ELF-1 (cell line): Measurements from ENCODE around the gene FAM227B.
"Not testable (repeated sequence)": the region's sequence is repeated elsewhere in the genome, so short reads cannot be mapped to it uniquely, and the experiment has no call there.

Experiments
- DNase-seq: peaks from one replicate; pipeline ENCODE4 v3.0.0-alpha.2; 2016; ENCODE audit warnings: low read depth, low spot score

Gene FAM227B

DNA sequence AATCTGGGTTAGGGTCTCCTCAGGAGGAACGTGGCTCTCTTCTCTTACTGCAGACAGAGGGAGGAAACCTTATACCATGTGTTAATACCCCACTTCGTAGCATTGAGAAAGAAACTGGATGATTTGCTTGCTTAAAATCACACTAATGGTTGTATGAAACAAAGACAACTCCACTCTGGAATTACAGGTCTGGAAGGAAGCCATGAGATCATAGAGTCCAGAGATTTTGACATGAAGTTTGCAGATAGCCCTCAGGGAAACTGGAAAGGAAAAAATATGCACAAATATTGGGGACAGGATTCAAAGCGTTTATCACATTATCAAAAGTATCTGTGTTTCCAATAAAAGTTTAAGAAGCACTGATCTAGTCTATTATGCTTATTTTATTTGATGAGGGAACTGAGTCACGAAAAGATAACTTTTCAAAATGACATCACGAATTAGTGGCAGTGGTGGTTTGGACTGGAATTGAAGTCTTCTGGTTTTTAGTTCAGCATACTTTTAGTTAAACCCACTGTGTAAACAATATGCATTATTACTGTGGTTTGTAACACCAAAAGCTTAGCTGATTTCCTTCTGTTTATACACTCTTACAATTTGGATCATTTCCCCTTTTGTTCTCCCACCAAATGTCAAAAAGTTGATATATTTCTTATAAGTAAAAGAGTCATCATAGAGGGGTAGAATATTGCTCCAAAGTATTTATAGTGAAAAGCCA lies 180.8 kb downstream of the FAM227B start:
- DNase-seq = no peak

DNA sequence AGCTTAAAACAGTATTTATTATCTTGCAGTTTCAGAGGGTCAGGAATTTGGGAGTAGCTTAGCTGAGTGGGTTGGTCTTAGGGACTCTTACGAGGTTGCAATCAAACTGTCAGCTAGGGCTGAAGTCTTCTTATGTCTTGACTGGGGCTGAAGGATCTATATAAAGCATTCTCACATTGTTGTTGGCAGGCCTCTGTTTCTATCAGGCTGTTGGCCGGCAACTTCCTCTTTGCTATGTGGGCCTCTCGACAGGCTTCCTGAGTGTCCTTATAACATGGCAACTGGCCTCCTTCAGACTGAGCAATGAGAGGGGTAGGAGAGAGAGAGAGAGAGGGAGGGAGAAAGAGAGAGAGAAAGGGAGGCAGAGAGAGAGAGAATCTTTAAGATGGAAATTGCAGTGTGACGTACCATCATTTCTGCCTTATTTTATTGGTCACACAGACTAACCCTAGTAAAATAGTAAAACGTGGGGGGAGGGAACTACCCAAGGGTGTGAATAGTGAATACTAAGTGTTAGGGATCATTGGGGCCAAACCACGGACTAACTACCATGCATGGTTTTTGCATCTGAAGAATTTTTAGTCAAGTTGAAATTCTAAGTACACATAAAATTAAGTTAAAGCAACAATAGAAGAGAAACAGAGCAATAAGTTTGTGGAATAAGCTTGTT lies 181.5 kb downstream of the FAM227B start:
- DNase-seq = no peak

DNA sequence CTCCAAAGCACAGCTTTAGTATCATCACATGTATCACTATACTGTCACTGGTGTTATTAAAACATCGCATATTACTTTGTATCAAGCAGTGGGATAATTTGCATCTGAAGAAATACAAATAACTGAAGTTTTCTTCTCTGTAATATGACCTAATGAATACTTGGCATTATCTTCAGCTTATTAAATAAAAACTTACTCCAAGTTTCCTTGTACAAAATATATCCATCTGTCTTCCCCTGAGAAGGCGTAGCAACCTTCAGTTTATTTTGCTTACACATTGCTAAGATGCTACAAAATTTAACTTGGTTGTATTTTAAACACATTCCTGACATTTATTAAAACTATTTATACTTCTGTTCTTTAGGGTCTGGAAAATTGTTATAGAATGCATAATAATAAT lies 183.9 kb downstream of the FAM227B start:
- no peak for DNase-seq

DNA sequence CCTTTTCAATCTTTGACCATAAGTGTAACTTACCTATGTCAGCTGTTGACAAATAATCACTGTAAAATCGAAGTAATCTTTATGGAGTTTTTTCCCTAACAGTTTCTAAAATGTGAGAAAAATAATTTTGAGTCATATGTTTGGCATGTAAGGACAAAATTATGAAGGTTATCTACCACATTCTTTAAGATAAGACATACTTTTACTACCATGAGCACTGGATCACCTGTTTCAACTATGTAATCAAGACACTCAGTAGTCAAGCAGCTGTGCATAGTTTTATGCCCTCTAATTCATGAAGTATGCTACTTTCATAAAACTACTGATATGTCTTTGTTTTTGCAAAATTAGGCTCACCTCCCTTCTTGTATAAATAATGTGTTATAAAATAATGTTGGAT lies 185.4 kb downstream of the FAM227B start:
- no peak for DNase-seq

DNA sequence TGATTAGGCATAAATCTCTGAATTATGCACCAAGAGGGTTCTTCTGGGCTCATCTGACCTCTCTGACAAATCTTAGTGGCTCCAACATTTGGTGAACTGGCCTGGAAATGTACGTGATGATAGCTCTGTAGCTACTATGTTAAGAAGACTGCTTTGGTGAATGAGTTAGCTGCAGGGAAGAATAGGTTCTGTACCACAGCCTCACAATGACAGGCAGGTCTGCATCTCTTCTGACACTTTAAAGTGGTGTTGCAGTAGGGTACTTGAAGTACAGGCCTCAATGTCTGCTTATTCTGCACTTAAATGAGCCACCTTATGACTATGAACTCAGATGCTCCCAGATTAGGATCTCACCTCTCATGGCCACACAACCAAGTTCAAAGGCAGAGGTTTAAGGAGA lies 190.6 kb downstream of the FAM227B start:
- no peak for DNase-seq

DNA sequence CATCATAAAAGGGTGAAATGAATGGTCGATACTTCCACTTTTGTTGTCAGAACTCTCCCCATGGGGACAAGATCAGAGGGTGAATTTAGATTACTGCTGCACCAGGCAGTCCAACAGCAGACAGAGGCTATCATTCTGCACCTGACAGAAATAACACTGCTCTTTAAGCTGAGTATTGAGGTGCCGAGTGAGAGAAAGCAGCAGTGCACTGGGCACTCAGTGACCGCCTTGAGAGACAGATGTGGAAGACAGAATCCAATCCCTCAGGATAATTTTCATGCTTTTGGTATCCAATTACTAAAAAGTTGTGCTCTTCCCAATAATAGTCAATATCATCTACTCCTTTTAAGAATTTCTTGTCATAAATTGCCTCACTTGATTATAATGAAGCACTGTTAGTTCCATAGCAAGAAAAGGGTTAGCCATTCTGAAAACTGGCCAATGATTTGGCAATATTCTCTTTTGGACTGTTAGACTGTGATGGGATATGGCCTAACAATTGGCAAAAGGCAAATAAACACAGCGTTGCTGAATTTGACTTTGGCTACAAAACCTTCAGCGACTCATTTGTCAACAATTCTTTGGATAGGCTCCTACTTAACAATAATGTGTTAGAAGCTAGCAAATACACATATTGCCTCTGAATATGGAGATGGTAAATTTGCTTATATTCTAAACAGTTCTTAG lies 192.1 kb downstream of the FAM227B start:
- DNase-seq = no peak

DNA sequence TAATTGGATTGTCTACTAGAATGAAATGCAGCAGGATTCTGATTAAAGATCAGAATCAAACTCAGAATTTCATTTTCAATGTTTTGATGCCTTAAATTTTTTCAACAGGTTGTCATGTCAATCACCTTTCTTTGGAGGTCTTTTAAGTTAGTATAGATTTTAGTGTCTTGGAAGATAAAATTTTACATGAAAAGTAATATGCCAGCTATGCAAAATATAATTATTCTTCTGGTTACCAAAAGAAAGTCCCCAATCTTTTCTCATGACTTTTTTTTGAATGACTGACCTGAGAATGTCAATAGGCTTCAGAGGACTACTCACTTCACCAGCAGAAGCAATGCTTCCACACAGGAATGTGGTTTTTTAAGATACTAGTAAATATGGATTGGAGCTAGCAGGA lies 193.2 kb downstream of the FAM227B start:
- DNase-seq = no peak

DNA sequence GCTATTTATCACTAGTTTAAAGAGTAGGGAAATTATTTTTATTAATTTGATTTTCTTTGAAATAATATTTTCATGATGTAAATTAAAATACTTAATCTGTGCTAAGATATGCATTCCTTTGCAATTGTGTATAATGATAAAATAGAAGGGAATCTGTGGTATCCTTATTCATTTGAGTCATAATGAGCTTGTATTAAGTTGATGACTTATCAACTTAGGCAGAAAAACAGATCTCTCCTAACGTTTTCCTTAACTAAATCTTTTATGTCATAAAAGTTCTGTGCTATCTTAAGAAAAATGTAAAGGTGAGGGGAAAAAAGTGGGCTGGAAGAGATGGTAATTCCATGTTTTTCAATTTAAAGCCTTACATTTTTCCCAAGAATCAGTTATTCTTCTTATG lies 195.7 kb downstream of the FAM227B start:
- no peak for DNase-seq

DNA sequence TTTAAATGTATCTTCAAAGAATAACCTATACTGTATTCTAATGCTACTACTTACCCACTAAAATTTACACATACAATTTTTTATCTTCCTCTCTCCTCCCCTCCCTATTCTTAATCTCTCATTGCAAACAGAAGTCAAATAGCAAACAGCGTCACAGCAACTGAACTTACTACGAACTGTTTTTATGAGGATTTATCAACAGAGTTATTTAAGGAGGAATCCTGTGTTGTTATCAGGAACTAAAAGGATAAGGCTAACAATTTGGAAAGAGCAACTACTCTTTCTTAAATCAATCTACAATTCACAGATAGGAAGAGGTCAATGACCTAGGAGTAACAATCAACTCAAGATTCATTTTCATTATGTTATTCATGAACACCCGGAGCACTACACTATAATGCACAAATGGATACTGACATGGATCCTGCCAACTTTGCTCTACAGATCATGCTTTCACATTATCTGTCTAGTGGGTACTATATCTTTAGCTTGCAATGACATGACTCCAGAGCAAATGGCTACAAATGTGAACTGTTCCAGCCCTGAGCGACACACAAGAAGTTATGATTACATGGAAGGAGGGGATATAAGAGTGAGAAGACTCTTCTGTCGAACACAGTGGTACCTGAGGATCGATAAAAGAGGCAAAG lies 196.6 kb downstream of the FAM227B start:
- DNase-seq = no peak

DNA sequence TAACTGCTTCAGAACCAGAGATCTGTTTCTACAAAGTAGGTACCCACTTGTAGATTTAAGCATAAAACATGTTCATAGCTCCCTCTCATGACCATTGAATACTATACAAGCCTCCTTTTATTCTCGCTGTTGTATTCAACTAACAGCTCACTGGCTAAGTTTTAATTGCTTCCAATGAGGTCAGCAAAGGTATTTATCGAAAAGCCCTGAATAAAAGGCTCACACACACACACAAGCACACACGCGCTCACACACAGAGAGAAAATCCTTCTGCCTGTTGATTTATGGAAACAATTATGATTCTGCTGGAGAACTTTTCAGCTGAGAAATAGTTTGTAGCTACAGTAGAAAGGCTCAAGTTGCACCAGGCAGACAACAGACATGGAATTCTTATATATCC lies 197.6 kb downstream of the FAM227B start, which contains the start of gene FGF7:
TSS of gene FGF7 (plus strand) at position 222 of the 400 bp plus-strand sequence. CDS start 1,056 bp downstream, outside the sequence.
- no peak for DNase-seq

DNA sequence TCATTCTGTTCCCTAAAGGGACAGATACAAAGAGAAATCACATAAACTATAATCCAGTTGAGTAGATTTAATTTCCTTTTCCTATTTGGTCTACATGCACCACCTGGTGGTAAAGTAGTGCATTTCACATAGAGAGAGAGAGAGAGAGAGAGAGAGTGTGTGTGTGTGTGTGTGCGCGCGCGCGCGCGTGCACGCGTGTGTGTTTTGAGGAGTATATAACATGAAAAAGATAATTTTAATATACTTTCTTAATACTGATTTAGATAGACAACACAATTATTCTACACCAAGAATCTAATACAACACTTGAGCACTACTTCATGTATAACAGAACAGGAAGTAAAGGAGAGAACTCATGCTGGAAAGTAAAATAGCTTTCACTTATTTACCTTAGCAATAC lies 198.6 kb downstream of the FAM227B start:
- DNase-seq = peak; percentile 39

DNA sequence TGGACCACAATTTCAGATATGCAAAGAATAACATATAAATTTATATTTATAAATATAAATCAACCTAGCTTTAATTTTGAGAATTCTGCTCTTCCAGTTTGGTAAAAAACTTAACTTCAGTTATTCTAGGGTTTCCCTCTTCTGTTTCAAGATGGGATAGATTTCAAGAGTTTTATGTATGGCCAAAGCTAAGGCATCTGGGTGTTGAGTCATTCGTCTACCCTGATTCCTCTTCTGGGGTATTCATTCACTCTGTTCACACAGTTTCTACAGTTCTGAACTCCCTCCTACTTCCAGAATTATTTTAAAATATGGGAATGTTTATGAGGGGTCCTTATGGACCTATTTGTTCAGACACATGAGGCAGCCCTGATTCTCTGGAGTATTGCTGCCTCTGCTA lies 201.8 kb downstream of the FAM227B start:
- no peak for DNase-seq

DNA sequence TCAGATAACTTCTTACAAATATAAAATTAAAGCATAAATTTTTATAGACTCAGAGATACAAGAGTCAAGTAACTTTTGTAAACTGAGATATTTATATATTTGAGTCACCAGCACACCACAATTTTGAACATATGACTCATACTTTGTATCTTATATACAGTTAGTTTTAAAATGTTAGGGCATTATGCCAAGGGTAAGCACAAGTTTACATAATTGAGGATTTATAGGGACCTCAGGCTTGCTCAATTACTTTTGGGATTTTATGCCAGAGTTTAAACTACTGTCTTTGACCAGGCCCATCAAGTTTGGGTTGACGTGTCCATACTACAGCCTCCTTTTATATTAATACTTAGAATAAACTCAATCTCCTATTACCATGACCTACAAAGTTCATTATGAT lies 205.0 kb downstream of the FAM227B start:
- DNase-seq = no peak

DNA sequence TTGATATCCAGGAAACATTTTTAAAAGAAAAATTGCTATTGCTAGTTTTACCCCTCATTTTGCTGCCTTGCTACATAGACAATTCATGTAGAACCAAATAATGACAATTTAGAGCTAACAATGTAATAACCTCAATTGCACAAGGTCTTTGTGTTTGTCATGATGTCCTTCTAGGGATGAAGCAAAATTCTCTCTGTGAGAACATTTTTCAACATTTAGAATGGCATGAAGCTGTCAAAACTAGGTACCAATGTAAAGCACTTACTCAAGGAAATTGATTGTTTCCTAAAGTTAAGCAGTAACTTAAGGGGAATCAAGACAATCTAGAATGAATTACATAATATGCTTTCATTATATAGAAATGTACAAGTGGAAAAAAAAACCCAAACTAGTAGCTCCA lies 205.5 kb downstream of the FAM227B start:
- DNase-seq = no peak

DNA sequence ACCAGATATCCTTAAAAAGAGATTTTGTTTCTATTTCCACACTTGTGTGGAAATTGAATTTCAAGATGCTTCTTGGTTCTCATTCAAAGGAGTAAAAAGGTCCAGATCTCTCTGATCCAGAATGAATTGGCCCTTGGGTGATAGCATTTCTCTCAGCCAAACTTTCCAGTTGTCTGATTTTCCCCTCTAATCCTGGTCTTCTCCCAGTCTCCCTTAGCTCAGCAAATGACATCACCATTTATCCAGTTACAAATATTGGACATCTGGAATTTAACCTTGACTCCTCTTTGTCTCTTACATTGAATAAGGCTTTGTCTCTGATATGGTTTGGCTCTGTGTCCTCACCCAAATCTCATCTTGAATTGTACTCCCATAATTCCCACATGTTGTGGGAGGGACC lies 207.8 kb downstream of the FAM227B start:
- no peak for DNase-seq

DNA sequence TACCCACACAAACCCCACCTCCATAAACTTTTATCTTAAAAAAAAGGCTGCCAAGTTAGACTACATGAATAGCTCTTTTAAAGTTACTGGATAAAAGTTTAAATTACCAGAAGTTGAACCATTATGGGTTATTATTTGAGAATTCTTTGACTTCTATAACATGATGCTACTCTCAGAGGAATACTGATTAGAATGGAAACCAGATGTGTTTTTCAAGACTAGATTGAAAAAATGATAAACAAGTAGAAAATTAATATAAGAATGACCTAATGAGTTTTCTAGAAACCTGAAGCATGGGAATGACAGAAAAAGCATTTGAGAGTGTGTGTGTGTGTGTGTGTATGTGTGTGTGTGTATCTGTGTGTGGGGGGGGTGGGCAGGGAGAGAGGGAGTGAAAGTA lies 210.0 kb downstream of the FAM227B start:
- no peak for DNase-seq

DNA sequence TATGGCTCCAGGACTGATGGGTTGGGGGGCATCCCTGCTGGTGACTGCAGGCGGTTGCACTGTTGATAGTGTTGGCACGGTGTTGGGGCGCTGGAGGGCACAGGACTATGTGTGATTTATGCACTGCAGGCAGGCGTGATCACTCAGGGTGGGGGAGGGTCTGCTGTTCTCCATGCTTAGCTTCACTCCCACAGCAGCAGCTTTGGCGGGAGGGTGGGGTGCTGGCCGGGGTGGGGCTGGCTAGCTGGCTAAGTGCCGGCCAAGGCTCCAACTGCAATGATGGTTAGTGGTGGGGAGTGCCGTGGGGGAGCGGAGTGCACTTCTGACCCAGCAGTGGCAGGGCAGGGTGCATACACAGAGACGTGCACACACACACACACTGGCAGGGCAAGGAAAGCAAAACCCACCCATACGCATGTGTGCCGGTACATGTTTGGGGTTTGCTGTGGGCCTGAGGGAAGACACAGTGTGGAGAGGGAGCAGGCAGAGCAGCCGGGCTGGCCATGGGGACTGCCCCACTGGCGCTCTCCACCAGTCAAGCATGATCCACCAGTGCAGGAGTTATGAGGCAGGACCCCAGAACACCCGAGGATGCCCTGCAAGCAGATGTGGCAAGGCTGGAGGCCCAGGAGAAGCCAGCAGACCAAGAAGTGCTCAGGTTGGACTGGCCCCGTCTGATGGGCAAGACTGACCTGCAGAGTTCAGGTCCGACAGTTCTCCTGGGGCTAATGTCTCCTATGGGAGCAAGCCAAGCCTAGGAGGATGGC lies 214.1 kb downstream of the FAM227B start:
- DNase-seq = no peak

DNA sequence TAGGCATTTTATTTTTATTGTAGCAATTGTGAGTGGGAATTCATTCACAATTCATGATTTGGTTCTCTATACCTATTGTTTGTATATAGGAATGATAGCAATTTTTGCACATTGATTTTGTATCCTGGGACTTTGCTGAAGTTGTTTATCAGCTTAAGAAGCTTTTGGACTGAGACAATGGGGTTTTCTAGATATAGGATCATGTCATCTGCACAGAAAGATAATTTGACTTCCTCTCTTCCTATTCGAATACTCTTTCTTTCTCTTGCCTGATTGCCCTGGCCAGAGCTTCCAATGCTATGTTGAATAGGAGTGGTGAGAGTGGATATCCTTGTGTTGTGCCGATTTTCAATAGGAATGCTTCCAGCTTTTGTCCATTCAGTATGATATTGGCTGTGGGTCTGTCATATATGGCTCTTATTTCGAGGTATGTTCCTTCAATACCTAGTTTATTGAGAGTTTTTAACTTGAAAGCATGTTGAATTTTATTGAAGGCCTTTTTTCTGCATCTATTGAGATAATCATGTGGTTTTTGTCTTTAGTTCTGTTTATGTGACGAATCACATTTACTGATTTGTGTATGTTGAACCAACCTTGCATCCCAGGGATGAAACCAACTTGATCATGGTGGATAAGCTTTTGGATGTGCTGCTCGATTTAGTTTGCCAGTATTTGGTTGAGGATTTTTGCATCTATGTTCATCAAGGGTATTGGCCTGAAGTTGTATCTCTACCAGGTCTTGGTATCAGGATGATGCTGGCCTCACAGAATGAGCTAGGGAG lies 217.9 kb downstream of the FAM227B start:
- not testable (repeated sequence) for DNase-seq

DNA sequence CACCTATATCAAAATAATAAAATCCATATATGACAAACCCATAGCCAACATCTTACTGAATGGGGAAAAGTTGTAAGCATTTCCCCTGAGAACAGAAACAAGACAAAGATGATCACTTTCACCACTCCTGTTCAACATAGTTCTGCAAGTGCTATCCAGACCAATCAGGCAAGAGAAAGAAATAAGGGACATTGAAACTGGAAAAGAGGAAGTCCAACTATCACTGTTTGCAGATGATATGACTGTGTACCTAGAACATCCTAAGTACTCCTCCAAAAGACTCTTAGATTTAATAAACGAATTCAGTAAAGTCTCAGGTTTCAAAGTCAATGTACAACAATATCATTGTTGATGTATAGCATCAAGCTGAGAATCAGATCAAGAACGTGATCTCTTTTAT lies 233.1 kb downstream of the FAM227B start:
- DNase-seq = no peak

DNA sequence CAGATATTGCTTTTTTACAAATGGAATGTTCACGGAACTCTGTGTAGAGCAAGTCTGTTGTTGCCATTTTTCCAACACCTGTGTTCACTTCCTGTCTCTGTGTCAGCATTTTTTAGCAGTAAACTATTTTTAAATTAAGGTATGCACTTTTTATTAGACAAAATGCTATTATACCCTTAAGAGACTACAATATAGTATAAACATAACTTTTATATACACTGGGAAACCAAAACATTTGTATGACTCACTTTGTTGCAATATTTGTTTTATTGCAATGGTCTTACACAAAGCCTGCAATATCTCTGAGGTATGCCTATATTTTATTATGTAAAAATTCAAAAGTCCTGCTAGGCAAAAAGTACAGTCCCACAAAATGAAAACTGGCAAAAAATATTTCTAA lies 237.4 kb downstream of the FAM227B start:
- no peak for DNase-seq

DNA sequence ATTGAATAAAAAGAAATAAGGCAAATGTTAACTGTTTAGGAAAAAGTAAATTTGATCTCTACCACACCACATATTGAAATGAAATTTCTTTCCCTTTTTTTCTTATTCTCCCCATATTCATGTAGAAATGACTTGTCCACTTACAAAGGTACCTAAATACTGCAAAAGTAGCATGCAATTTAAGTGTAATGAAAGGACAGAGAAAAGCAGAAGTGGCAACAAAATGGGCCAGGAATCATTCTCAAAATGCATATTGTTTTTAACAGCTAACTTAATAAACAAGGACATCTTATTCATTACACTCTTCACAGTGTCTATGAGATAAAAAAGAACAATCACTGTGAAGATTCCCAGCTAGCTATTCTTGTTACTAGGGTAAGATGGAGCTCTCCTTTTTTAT lies 238.2 kb downstream of the FAM227B start:
- no peak for DNase-seq
